Measurements from ENCODE around the gene TNS3. TPM values are rescaled to one million over a fixed set of nuclear protein-coding genes. Genes with fewer than 3 reads are reported as not detected.

Gene TNS3
- polyA plus RNA-seq, 3 donors = 5.2 to 30.3 (median 7.9) TPM

- Histone ChIP-seq H3K27ac (ENCODE audit: low read depth in 1 of 2, low read length in 2 of 2) (no peak overlapping the region), H3K36me3 (replicated peaks in 1 of 2; ENCODE audit: control insufficient read depth in 1 of 2, insufficient read depth in 2 of 2, low read length in 2 of 2) (peaks cover 82 to 99% of the 10 kb centered on the region in 2 donors), H3K27me3 (ENCODE audit: control insufficient read depth in 2 of 2, insufficient read depth in 2 of 2, low read length in 2 of 2) (no peaks in the 10 kb centered on the region), H3K79me2 (ENCODE audit: insufficient read depth, low read length) (no peaks in the 10 kb centered on the region), H3K4me1 (ENCODE audit: control insufficient read depth in 1 of 2, insufficient read depth in 2 of 2, low read length in 2 of 2) (no peaks in the 10 kb centered on the region), H3K9ac (ENCODE audit: insufficient read depth, low read length, poor library complexity, severe bottlenecking) (no peak overlapping the region), H3K4me2 (replicated peaks; ENCODE audit: extremely low read depth, low read length, poor library complexity, severe bottlenecking) (no peak overlapping the region), H3K4me3 (replicated peaks in 1 of 3; ENCODE audit: low read depth in 2 of 3, low read length in 3 of 3) (no peak overlapping the region), H3K9me3 (replicated peaks in 1 of 2; ENCODE audit: control insufficient read depth in 1 of 2, insufficient read depth in 1 of 2, low read length in 2 of 2) (no peaks in the 10 kb centered on the region), H4K20me1 (ENCODE audit: insufficient read depth, low read length) (peaks cover 37% of the 10 kb centered on the region), H2AFZ (ENCODE audit: insufficient read depth, low read depth, low read length, poor library complexity, severe bottlenecking) (no peak overlapping the region)
- no peak overlapping the region for H3K4me3 Mint-ChIP-seq
- H3K27me3 Mint-ChIP-seq (ENCODE audit: low read depth in 3 of 3) = peaks cover 0 to 2% (median 0%) of the 10 kb centered on the region in 3 donors
- no peak for TF ChIP-seq CTCF (IDR thresholded peaks at IDR 0.05)
- H3K36me3 Mint-ChIP-seq = peaks cover 71 to 97% of the 10 kb centered on the region in 2 donors
- no peaks in the 10 kb centered on the region for H3K4me1 Mint-ChIP-seq
- no peak for DNase-seq
- WGBS (ENCODE audit: insufficient coverage) = 98% methylated on average over 5 of the region's 8 CpGs
- intact Hi-C loops (cut with micrococcal nuclease) = no loop called here
- peaks cover 0 to 2% (median 0%) of the 10 kb centered on the region in 7 donors for H3K9me3 Mint-ChIP-seq
- peak overlapping the region in 3 of 7 donors; percentile 13 to 50 (median 39) for H3K27ac Mint-ChIP-seq
Observed at GRCh38 chr7:47405286-47405904, 176.5 kb downstream of the TNS3 start.

DNA sequence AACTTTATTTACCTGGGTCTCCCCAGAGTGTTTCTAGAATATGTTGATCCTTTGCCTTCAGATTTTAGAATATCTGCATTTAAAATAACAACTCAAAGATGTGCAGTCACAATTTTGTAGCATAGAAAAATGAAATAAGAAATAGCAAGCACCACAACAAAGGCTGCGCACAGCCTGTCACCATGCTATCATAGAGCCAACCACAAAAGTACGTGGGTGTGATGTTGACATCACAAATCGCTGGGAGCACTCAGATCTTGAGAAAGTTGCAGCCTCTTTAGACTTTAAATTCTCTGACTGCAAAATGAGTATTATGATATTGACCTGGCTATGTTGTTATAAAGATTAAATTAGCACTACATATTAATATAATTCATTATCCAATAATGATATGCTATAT lies 177.9 kb downstream of the TNS3 start:
- Histone ChIP-seq H3K4me2 (replicated peaks; ENCODE audit: extremely low read depth, low read length, poor library complexity, severe bottlenecking) (no peak overlapping the region), H4K20me1 (ENCODE audit: insufficient read depth, low read length) (peaks cover 38% of the 10 kb centered on the region), H3K9me3 (replicated peaks in 1 of 2; ENCODE audit: control insufficient read depth in 1 of 2, insufficient read depth in 1 of 2, low read length in 2 of 2) (no peaks in the 10 kb centered on the region), H3K36me3 (replicated peaks in 1 of 2; ENCODE audit: control insufficient read depth in 1 of 2, insufficient read depth in 2 of 2, low read length in 2 of 2) (peaks cover 76 to 99% of the 10 kb centered on the region in 2 donors), H3K9ac (ENCODE audit: insufficient read depth, low read length, poor library complexity, severe bottlenecking) (no peak overlapping the region), H2AFZ (ENCODE audit: insufficient read depth, low read depth, low read length, poor library complexity, severe bottlenecking) (no peak overlapping the region), H3K79me2 (ENCODE audit: insufficient read depth, low read length) (no peaks in the 10 kb centered on the region), H3K4me1 (ENCODE audit: control insufficient read depth in 1 of 2, insufficient read depth in 2 of 2, low read length in 2 of 2) (no peaks in the 10 kb centered on the region), H3K27ac (ENCODE audit: low read depth in 1 of 2, low read length in 2 of 2) (no peak overlapping the region), H3K4me3 (replicated peaks in 1 of 3; ENCODE audit: low read depth in 2 of 3, low read length in 3 of 3) (no peak overlapping the region), H3K27me3 (ENCODE audit: control insufficient read depth in 2 of 2, insufficient read depth in 2 of 2, low read length in 2 of 2) (no peaks in the 10 kb centered on the region)
- Mint-ChIP-seq H3K9me3 (peaks cover 0 to 2% (median 0%) of the 10 kb centered on the region in 7 donors), H3K27ac (no peak overlapping the region), H3K36me3 (peaks cover 79 to 97% of the 10 kb centered on the region in 2 donors), H3K4me3 (no peak overlapping the region), H3K27me3 (ENCODE audit: low read depth in 3 of 3) (peaks cover 0 to 2% (median 0%) of the 10 kb centered on the region in 3 donors), H3K4me1 (no peaks in the 10 kb centered on the region)
- WGBS (ENCODE audit: insufficient coverage) = 100% methylated on average over 1 of the region's 3 CpGs
- no peak for DNase-seq
- TF ChIP-seq CTCF (IDR thresholded peaks at IDR 0.05) = no peak
- intact Hi-C loops (cut with micrococcal nuclease) = no loop called here

Measured in CD14-positive monocyte (primary cell).